Mammary epithelial cell (primary cell): ENCODE data around the gene AMZ1.

Experiments
- CTCF ChIP-seq, 2 donors: IDR thresholded peaks in 1 of 2; conservative IDR thresholded peaks in 1 of 2; 2 replicates each; pipeline ENCODE4 v1.5.1; 2011 to 2012; ENCODE audit warnings: inconsistent platforms in 2 of 2, low read length in 2 of 2, mild to moderate bottlenecking in 2 of 2, control low read depth in 1 of 2, low read depth in 1 of 2; ENCODE audit not compliant: insufficient read depth in 1 of 2; ENCODE audit errors: extremely low read depth in 1 of 2
- EZH2 ChIP-seq: IDR thresholded peaks from 2 replicates; pipeline ENCODE4 v1.6.1; 2012; ENCODE audit warnings: low read length, inconsistent platforms, borderline replicate concordance

- no peak for TF ChIP-seq CTCF (conservative IDR thresholded peaks at IDR 0.05 in 1 of 2, IDR thresholded peaks at IDR 0.05 in 1 of 2; ENCODE audit: extremely low read depth in 1 of 2, insufficient read depth in 1 of 2, low read depth in 1 of 2, low read length in 2 of 2)
- TF ChIP-seq EZH2, result no peak
These were observed 26.6 kb downstream of the AMZ1 start for GRCh38 chr7:2714636-2715035.
